Kidney (tissue), 14 donors: ENCODE measurements around the gene ANKRD44. TPM values are rescaled to one million over a fixed set of nuclear protein-coding genes. Genes with fewer than 3 reads are reported as not detected.

Source experiments
- DNase-seq, 5 donors: peaks; one replicate each; pipeline ENCODE4 v3.0.0-alpha.2; 2013 to 2020
- FAIRE-seq: peaks from 2 replicates; lab custom pipeline; 2012; peaks lifted over from hg19 to GRCh38; lab: Jason Lieb, UNC
- H3K27ac ChIP-seq, 2 donors: one replicate each; pipeline ENCODE4 v1.7.0; 2013; ENCODE audit warnings: low read depth in 2 of 2, low read length in 2 of 2, inconsistent platforms in 1 of 2
- H3K27me3 ChIP-seq: one replicate; pipeline ENCODE4 v1.7.1; 2013; ENCODE audit warnings: low read length, inconsistent platforms; ENCODE audit not compliant: control insufficient read depth, insufficient read depth
- H3K36me3 ChIP-seq, 3 donors: one replicate each; pipeline versions ENCODE4 v1.7.0 to v1.7.1; 2013; ENCODE audit warnings: low read length in 3 of 3, control low read depth in 1 of 3, inconsistent platforms in 1 of 3; ENCODE audit not compliant: insufficient read depth in 3 of 3, control insufficient read depth in 2 of 3
- H3K4me1 ChIP-seq, 3 donors: one replicate each; pipeline versions ENCODE4 v1.7.0 to v1.7.1; 2013; ENCODE audit warnings: low read length in 3 of 3, inconsistent platforms in 1 of 3, low read depth in 1 of 3; ENCODE audit not compliant: control insufficient read depth in 2 of 3, insufficient read depth in 2 of 3
- H3K4me3 ChIP-seq, 3 donors: one replicate each; pipeline versions ENCODE4 v1.7.0 to v1.8.1; 2013; ENCODE audit warnings: low read length in 3 of 3, control low read depth in 1 of 3, inconsistent platforms in 1 of 3
- H3K9ac ChIP-seq, 3 donors: one replicate each; pipeline versions ENCODE4 v1.7.0 to v1.7.1; 2013; ENCODE audit warnings: low read length in 3 of 3, control low read depth in 1 of 3, inconsistent platforms in 1 of 3
- H3K9me3 ChIP-seq, 3 donors: one replicate each; pipeline versions ENCODE4 v1.7.0 to v1.7.1; 2013; ENCODE audit warnings: low read length in 3 of 3, control low read depth in 1 of 3, inconsistent platforms in 1 of 3; ENCODE audit not compliant: control insufficient read depth in 2 of 3, insufficient read depth in 1 of 3
- intact Hi-C: fragments of 100-400 bp; cut with DNase I; formaldehyde crosslinking; loops from one replicate; pipeline ENCODE4 v1.11.1; 2022
- polyA plus RNA-seq: library from polyadenylated mRNA; stranded (reverse); fragments of 350-450 nt; fragmentation: Illumina TruSeq; extraction: RNeasy Lipid Tissue Mini Kit (QIAGEN cat#74804); gene quantifications from one replicate; pipeline ENCODE4 v1.2.3, GENCODE V29; 2014; ENCODE audit warnings: low read depth, low replicate concordance; ENCODE audit not compliant: insufficient read depth
- total RNA-seq: library from RNA; stranded (reverse); fragmentation: NEBNext Ultra II Directional; extraction: Animal tissue kit (Norgen Biotek cat#: 25700); gene quantifications from one replicate; pipeline ENCODE4 v1.2.1, GENCODE V29; 2021
- TF ChIP-seq, protein P1 (sequence below): IDR thresholded peaks from 3 replicates; pipeline ENCODE4 v1.5.1; 2012; ENCODE audit warnings: mild to moderate bottlenecking, moderate library complexity, borderline replicate concordance; ENCODE audit not compliant: insufficient read depth; ENCODE audit errors: extremely low read depth
- donor health status: control.
- donor health status: control.
- donor health status: control.
- donor health status: control.
- donor health status: control.
- donor health status: DM: yes; HTN: yes; CAD: no.
- donor health status: Normal renal cell carcinoma (clear cell type).

Gene ANKRD44
- total and polyA plus RNA-seq, 2 donors from 2014 or later, result 2.2 to 39.2 TPM

DNA sequence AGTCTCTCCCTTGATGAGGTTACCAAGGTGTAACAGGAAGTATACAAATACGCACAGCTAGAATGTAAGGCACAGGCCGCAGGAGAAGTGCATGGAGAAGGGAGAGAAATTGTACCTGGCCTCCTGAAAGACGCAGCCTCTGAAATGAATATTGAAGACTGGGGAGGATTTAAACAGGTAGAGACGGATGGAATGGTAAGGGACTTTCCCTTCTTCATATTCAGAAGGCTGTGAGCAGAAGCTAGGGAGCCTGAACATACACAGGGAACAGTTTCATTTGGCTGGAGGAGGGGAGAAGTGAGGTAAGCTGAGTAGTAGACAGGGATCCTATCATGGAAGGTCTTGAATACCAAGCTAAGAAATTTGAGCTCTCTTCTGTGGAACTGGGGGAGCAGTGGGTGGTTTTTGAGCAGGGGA is 112.7 kb downstream of the ANKRD44 start:
- H3K9ac ChIP-seq, result no peak overlapping the region
- H3K27ac ChIP-seq, result no peak overlapping the region
- FAIRE-seq (no peak), DNase-seq (peak in 1 of 5 donors; percentile 18)
- TF ChIP-seq, protein P1, sequence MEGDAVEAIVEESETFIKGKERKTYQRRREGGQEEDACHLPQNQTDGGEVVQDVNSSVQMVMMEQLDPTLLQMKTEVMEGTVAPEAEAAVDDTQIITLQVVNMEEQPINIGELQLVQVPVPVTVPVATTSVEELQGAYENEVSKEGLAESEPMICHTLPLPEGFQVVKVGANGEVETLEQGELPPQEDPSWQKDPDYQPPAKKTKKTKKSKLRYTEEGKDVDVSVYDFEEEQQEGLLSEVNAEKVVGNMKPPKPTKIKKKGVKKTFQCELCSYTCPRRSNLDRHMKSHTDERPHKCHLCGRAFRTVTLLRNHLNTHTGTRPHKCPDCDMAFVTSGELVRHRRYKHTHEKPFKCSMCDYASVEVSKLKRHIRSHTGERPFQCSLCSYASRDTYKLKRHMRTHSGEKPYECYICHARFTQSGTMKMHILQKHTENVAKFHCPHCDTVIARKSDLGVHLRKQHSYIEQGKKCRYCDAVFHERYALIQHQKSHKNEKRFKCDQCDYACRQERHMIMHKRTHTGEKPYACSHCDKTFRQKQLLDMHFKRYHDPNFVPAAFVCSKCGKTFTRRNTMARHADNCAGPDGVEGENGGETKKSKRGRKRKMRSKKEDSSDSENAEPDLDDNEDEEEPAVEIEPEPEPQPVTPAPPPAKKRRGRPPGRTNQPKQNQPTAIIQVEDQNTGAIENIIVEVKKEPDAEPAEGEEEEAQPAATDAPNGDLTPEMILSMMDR, result no peak
- H3K36me3 ChIP-seq, result no peaks in the 10 kb centered on the region
- peaks cover 0 to 2% (median 2%) of the 10 kb centered on the region in 3 donors for H3K4me1 ChIP-seq
- H3K4me3 ChIP-seq, result no peak overlapping the region
- intact Hi-C loops, result loop anchor here (10.0 kb wide), 1 partner anchor 117 kb away; the partner anchor contains the start of gene ANKRD44
- no peaks in the 10 kb centered on the region for H3K27me3 ChIP-seq
- H3K9me3 ChIP-seq, result no peaks in the 10 kb centered on the region

DNA sequence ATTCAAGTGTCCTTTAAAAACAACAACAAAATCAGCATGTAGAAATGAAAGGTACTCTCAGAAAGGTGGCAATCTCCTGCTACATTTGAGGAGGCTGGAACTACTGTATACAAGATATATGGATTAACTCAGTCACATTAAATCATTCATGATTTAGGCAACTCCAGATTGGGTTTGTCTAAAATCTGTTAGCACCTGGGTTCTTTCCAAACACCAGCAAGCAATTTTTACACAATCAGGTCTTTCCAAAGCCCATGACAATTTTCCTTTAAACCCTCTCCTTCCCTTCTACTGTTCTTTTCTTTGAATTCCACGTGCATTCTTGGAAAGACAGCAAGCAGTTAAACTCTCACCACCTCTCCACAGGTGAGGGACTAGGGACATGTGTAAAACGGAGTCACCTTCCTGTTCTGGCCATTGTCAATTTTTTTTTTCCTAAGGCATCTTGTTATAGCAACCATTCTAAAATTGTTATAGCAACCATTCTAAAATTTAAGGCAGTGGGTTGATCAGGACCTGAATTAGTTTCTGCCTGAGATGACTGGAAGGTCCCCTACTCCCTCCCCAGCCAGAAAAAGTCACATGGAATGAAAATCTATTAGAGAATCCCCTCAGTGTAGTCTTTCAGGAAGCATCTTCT is 113.9 kb downstream of the ANKRD44 start:
- no peaks in the 10 kb centered on the region for H3K9me3 ChIP-seq
- DNase-seq, result peak in 1 of 5 donors; percentile 14
- no peaks in the 10 kb centered on the region for H3K36me3 ChIP-seq
- no peak overlapping the region for H3K9ac ChIP-seq
- H3K27ac ChIP-seq, result no peak overlapping the region
- no peak overlapping the region for H3K4me3 ChIP-seq
- H3K4me1 ChIP-seq, result peaks cover 0 to 2% (median 2%) of the 10 kb centered on the region in 3 donors
- intact Hi-C loops, result loop anchor here (10.0 kb wide), 1 partner anchor 118 kb away; the partner anchor contains the start of gene ANKRD44
- FAIRE-seq, result no peak
- H3K27me3 ChIP-seq, result no peaks in the 10 kb centered on the region
- TF ChIP-seq, protein P1, result no peak

DNA sequence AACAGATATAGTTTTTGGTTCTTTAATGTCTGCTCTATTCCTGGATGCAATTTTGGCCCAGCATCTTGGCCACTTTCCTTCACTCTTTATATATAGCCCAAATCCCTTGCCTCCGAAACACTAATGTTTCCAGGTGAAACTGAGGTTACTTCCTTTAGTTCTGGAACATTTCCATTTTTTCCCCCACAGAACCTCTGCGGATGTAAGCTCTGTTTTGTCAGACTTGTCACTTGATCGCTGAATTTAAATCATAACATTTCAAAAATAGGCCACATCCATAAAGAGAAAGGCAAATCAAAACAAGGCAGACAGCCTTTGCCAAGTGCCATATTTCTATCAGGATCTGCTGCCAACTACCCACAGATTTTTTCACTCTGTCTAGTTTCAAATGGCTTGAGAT is 115.1 kb downstream of the ANKRD44 start:
- TF ChIP-seq, protein P1, result no peak
- Histone ChIP-seq H3K27me3 (no peaks in the 10 kb centered on the region), H3K27ac (peak overlapping the region in 1 of 2 donors; percentile 10), H3K9ac (no peak overlapping the region), H3K4me3 (no peak overlapping the region), H3K9me3 (no peaks in the 10 kb centered on the region), H3K4me1 (peaks cover 0 to 2% (median 2%) of the 10 kb centered on the region in 3 donors), H3K36me3 (no peaks in the 10 kb centered on the region)
- intact Hi-C loops, result loop anchor here (10.0 kb wide), 1 partner anchor 119 kb away; the partner anchor contains the start of gene ANKRD44
- DNase-seq (peak in 1 of 5 donors; percentile 49), FAIRE-seq (no peak)
